Activated CD8-positive, alpha-beta T cell treated with anti-CD3 and anti-CD28 coated beads for 36 hours (primary cell): ENCODE data around the gene PYCARD. TPM values are rescaled to one million over a fixed set of nuclear protein-coding genes. Genes with fewer than 3 reads are reported as not detected.

Experiments
- ATAC-seq: fragments of 200-7000 bp; cut with Tn5 transposase; one replicate; pipeline ENCODE4 v1.10.0; 2021; ENCODE audit warnings: mild to moderate bottlenecking, moderate library complexity
- CTCF ChIA-PET: fragments of 350-600 bp; sonication (Branson Sonifier 250); formaldehyde crosslinking; loops from one replicate; lab custom pipeline; 2021; ENCODE audit warnings: antibody characterized with exemption; lab: Charles Lee
- POLR2A ChIA-PET: fragments of 350-600 bp; sonication (Branson Sonifier 250); formaldehyde crosslinking; loops from one replicate; lab custom pipeline; 2021; ENCODE audit warnings: antibody characterized with exemption; lab: Charles Lee
- DNase-seq: peaks from one replicate; pipeline ENCODE4 v3.0.0-alpha.2; 2020
- H3K27ac Mint-ChIP-seq: one replicate; pipeline ENCODE4 v1.8.0; 2021; ENCODE audit warnings: mild to moderate bottlenecking, mixed read lengths
- H3K27me3 Mint-ChIP-seq: one replicate; pipeline ENCODE4 v1.8.0; 2021; ENCODE audit warnings: mixed read lengths
- H3K36me3 Mint-ChIP-seq: one replicate; pipeline ENCODE4 v1.8.0; 2021; ENCODE audit warnings: low read depth, mixed read lengths
- H3K4me1 Mint-ChIP-seq: one replicate; pipeline ENCODE4 v1.8.0; 2021; ENCODE audit warnings: low read depth, mixed read lengths
- H3K4me3 Mint-ChIP-seq: one replicate; pipeline ENCODE4 v1.8.0; 2021; ENCODE audit warnings: mild to moderate bottlenecking, moderate library complexity, mixed read lengths
- H3K9me3 Mint-ChIP-seq: one replicate; pipeline ENCODE4 v1.8.0; 2021; ENCODE audit warnings: mixed read lengths
- intact Hi-C: fragments of 100-400 bp; cut with micrococcal nuclease; formaldehyde crosslinking; loops from one replicate; pipeline ENCODE4 v1.10.0; 2022
- total RNA-seq, 2 experiments: library from RNA; stranded (reverse); gene quantifications; one replicate each; pipeline ENCODE4 v1.2.3, GENCODE V29; 2021
- TF ChIP-seq, protein P1 (sequence below): fragments of 200-600 bp; IDR thresholded peaks from one replicate; pipeline ENCODE4 v1.8.0; 2022; ENCODE audit warnings: antibody characterized with exemption, mild to moderate bottlenecking

Gene PYCARD
- 1 to 10 TPM; 5.9 to 6.1 TPM for total RNA-seq

DNA sequence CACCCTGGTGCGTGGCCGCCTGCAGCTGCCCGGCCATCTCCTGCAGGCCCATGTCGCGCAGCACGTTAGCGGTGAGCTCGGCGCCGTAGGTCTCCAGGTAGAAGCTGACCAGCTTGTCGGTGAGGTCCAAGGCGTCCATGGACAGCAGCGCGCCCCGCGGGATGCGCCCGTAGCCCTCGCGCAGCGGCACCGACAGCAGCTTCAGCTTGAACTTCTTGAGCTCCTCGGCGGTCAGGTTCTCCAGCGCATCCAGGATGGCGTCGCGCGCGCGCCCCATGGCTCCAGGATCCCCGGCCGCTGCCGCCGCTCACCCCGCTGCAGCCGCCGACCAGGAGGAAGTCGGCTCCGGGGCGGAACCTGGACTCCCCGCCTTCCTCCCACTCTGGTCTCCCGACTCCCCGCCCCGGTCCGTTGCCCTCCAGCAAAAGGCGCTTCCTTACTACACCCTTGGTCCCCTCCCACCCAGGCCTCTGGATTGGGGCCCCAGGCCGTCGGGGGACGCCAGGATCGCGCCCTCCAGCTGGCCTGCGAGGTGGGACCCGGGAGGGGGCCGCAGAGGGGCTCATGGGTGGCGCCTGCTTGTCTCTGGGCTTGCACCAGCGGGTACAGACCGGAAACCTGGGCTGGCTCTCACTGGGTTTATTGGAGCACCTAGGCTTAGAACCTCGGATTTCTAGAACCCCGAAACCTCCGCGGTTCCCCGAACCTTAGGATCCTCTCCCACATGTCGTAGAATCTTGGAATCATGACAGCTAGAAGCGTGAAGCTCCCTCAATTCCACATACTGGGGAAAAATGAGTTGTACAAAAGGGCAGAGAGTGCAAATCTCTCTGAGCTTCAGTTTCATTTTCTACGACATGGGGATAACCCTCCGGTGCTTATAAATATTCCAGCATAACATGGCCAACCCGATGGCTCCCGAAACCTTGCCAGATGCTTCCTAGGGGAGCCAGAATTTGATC is at the start of gene PYCARD:
Gene PYCARD, minus strand, starts transcription at position 347 of the 962 bp plus-strand sequence. Its CDS starts 70 bp downstream, at position 277.
- peak within 1 kb of the TSS; percentile 47 for H3K27ac Mint-ChIP-seq
- ATAC-seq = peak; percentile 24
- TF ChIP-seq, protein P1, sequence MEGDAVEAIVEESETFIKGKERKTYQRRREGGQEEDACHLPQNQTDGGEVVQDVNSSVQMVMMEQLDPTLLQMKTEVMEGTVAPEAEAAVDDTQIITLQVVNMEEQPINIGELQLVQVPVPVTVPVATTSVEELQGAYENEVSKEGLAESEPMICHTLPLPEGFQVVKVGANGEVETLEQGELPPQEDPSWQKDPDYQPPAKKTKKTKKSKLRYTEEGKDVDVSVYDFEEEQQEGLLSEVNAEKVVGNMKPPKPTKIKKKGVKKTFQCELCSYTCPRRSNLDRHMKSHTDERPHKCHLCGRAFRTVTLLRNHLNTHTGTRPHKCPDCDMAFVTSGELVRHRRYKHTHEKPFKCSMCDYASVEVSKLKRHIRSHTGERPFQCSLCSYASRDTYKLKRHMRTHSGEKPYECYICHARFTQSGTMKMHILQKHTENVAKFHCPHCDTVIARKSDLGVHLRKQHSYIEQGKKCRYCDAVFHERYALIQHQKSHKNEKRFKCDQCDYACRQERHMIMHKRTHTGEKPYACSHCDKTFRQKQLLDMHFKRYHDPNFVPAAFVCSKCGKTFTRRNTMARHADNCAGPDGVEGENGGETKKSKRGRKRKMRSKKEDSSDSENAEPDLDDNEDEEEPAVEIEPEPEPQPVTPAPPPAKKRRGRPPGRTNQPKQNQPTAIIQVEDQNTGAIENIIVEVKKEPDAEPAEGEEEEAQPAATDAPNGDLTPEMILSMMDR = no peak
- peak; percentile 45 for DNase-seq
- ChIA-PET POLR2A (interaction anchor here (0.8 to 17.2 kb wide), 12 partner anchors 8 to 241 kb away, joined by 3 to 482 read pairs (median 6); partner anchors contain the start of genes FUS, KAT8 and TRIM72), CTCF (interaction anchor here (0.6 to 3.0 kb wide), 8 partner anchors 11 to 666 kb away, joined by 3 to 12 read pairs (median 4); partner anchors contain the start of gene TRIM72)
- H3K27me3 Mint-ChIP-seq = no peaks in the 10 kb centered on the region
- peak within 1 kb of the TSS; percentile 75 for H3K4me3 Mint-ChIP-seq
- H3K4me1 Mint-ChIP-seq = peaks cover 40% of the 10 kb centered on the region
- intact Hi-C loops = loop anchor here (10.0 kb wide), 1 partner anchor 242 kb away; the partner anchor contains the start of gene ZNF843
- H3K36me3 Mint-ChIP-seq = peaks cover 12% of the 10 kb centered on the region
- no peaks in the 10 kb centered on the region for H3K9me3 Mint-ChIP-seq

DNA sequence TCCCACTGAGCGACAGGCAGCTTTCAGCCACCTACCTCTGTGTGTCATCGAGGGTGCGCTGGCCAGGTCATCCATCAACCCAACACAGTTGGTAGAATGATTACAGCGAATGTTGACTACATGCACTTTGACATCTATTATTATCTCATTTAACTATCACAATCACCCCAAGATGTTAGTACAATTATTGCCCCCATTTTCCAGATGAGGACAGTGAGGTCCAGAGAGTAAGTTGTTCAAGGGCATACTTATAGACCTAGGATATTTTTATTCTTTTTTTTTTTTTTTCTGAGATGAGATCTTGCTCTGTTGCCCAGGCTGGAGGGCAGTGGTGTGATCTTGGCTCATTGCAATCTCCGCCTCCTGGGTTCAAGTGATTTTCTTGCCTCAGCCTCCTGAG is 48.9 kb upstream of the PYCARD start:
- H3K4me3 Mint-ChIP-seq = no peak overlapping the region
- POLR2A ChIA-PET = no interaction called here
- no peaks in the 10 kb centered on the region for H3K36me3 Mint-ChIP-seq
- no peaks in the 10 kb centered on the region for H3K27me3 Mint-ChIP-seq
- no peaks in the 10 kb centered on the region for H3K9me3 Mint-ChIP-seq
- DNase-seq (no peak), ATAC-seq (no peak)
- peaks cover 30% of the 10 kb centered on the region for H3K4me1 Mint-ChIP-seq
- no peak overlapping the region for H3K27ac Mint-ChIP-seq
- CTCF ChIA-PET = no interaction called here
- intact Hi-C loops = no loop called here
- TF ChIP-seq, protein P1 = no peak

DNA sequence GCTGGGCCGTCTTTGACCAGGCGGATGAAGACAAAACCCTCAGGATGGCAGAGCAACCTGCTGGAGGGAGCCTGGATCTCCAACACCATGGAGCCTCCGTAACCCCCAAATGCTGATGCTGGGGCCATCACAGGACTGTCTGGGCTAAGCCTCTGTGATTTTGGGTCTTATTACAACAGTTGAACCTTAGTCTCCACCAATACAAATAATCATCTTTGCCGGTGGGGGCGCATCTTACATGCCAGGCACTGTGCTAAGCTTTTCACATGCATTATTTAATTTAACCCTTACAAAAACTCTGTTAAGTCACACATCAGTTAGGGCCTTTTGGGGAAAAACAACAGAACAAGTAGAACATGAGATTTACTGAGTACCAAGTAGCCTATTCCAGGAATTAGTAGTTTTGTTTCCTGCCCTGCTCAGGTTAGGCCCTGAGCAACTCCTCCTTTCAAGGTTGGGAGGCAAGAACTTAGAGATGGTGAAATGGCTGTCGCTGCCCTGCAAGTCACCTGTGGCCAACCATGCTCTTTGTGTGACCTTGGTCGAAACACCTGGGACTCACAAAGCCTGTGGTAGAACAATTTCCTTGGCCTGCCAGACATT is 48.3 kb upstream of the PYCARD start:
- H3K4me3 Mint-ChIP-seq = no peak overlapping the region
- ChIA-PET POLR2A (no interaction called here), CTCF (no interaction called here)

DNA sequence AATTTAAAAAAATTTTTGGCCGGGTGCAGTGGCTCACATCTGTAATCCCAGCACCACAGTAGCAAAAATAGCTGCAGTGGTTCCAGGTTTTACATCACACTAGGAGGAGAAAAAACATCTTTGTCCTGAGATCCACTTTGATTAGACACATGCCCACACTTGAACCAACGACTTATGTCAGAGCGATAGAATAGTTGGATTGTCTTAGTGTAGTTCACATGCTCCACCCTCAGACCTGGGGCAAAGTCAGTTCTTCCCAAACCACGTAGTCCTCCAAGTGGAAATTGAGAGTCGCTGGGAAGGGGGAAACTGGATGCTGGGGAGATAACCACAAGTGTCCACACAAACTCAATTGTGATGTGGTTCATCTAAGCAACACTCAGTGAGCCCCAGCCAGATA is 45.8 kb upstream of the PYCARD start:
- no peaks in the 10 kb centered on the region for H3K9me3 Mint-ChIP-seq
- H3K4me3 Mint-ChIP-seq = no peak overlapping the region
- TF ChIP-seq, protein P1 = no peak
- ChIA-PET CTCF (no interaction called here), POLR2A (interaction anchor here (1.0 to 1.1 kb wide), 2 partner anchors 46 to 50 kb away, joined by 3 to 4 read pairs; partner anchors contain the start of gene PYCARD)
- H3K27ac Mint-ChIP-seq = no peak overlapping the region
- ATAC-seq (no peak), DNase-seq (no peak)
- no peaks in the 10 kb centered on the region for H3K36me3 Mint-ChIP-seq
- intact Hi-C loops = no loop called here
- H3K27me3 Mint-ChIP-seq = no peaks in the 10 kb centered on the region
- H3K4me1 Mint-ChIP-seq = peaks cover 21% of the 10 kb centered on the region

More for the DNA sequence above, 48.3 kb upstream of the PYCARD start:
- H3K9me3 Mint-ChIP-seq = no peaks in the 10 kb centered on the region
- H3K27ac Mint-ChIP-seq = no peak overlapping the region
- intact Hi-C loops = no loop called here
- DNase-seq (no peak), ATAC-seq (peak; percentile 52)
- no peaks in the 10 kb centered on the region for H3K27me3 Mint-ChIP-seq
- TF ChIP-seq, protein P1 = no peak
- H3K4me1 Mint-ChIP-seq = peaks cover 30% of the 10 kb centered on the region
- no peaks in the 10 kb centered on the region for H3K36me3 Mint-ChIP-seq
